HepG2 (cell line): ENCODE results near the gene C6orf15. TPM values are rescaled to one million over a fixed set of nuclear protein-coding genes. Genes with fewer than 3 reads are reported as not detected.

Source experiments
- ATAC-seq: fragments of 200-7000 bp; cut with Tn5 transposase; 3 replicates; pipeline ENCODE4 v1.9.1; 2020; ENCODE audit warnings: mild to moderate bottlenecking, moderate library complexity
- BruUV-seq: library from RNA; stranded (reverse); fragments of 400-500 nt; replicated peaks from 2 replicates; lab custom pipeline; 2021; lab: Mats Ljungman, UMichigan
- CTCF ChIA-PET: fragments of 300-600 bp; formaldehyde crosslinking; extraction: SDS; loops from one replicate; lab custom pipeline; 2021; ENCODE audit warnings: low total read pairs, inconsistent platforms, low intra/inter-chr PET ratio; lab: Yijun Ruan, JAX
- POLR2A ChIA-PET: fragments of 350-600 bp; sonication (Branson Sonifier 250); formaldehyde crosslinking; loops from one replicate; lab custom pipeline; 2020; ENCODE audit warnings: antibody characterized with exemption, inconsistent platforms; lab: Yijun Ruan, JAX
- DNase-seq: peaks from one replicate; pipeline ENCODE4 v3.0.0-alpha.2; 2015; ENCODE audit warnings: low spot score
- FAIRE-seq: peaks from 3 replicates; lab custom pipeline; 2011; peaks lifted over from hg19 to GRCh38; lab: Jason Lieb, UNC
- H2AFZ ChIP-seq: one replicate; pipeline ENCODE4 v1.6.1; 2011; ENCODE audit warnings: low read length, inconsistent platforms
- H3K27ac ChIP-seq: fragments of 300-600 bp; 3 replicates; pipeline ENCODE4 v1.8.0; 2011; ENCODE audit warnings: mixed run types, mild to moderate bottlenecking, mixed read lengths, low read length, inconsistent platforms; ENCODE audit not compliant: insufficient read depth; ENCODE audit errors: extremely low read length
- H3K27me3 ChIP-seq, 2 experiments: fragments of 200-600 bp in 1 of 2; 2 replicates in 1 of 2; 3 replicates in 1 of 2; pipeline versions ENCODE4 v1.6.0 to v1.8.0; 2011; ENCODE audit warnings: low read length in 2 of 2, mild to moderate bottlenecking in 2 of 2, moderate library complexity in 2 of 2, inconsistent platforms in 1 of 2; ENCODE audit not compliant: insufficient read depth in 2 of 2, control insufficient read depth in 1 of 2
- H3K36me3 ChIP-seq, 2 experiments: fragments of 200-600 bp in 1 of 2; replicated peaks in 1 of 2; 2 replicates in 1 of 2; 3 replicates in 1 of 2; pipeline versions ENCODE4 v1.5.1 to v1.8.0; 2011; ENCODE audit warnings: low read length in 2 of 2, inconsistent platforms in 1 of 2; ENCODE audit not compliant: insufficient read depth in 2 of 2, control insufficient read depth in 1 of 2
- H3K4me1 ChIP-seq: 2 replicates; pipeline ENCODE4 v1.5.1; 2012; ENCODE audit warnings: low read length, inconsistent platforms; ENCODE audit not compliant: insufficient read depth
- H3K4me2 ChIP-seq: 2 replicates; pipeline ENCODE4 v1.6.0; 2011; ENCODE audit warnings: low read depth, low read length, inconsistent platforms
- H3K4me3 ChIP-seq, 3 experiments: fragments of 200-600 bp in 1 of 3; sonication (generic), shearing (Covaris generic) in 1 of 3; replicated peaks in 1 of 3; 2 replicates each; pipeline ENCODE4 v1.5.1; 2011 to 2016; ENCODE audit warnings: low read length in 3 of 3, inconsistent platforms in 2 of 3, low read depth in 2 of 3, mild to moderate bottlenecking in 2 of 3, control low read depth in 1 of 3, mixed read lengths in 1 of 3; ENCODE audit not compliant: insufficient read depth in 1 of 3
- H3K79me2 ChIP-seq: one replicate; pipeline ENCODE4 v1.6.1; 2011; ENCODE audit warnings: low read length, inconsistent platforms; ENCODE audit not compliant: insufficient read depth
- H3K9ac ChIP-seq: 2 replicates; pipeline ENCODE4 v1.6.0; 2011; ENCODE audit warnings: mild to moderate bottlenecking, low read depth, low read length, inconsistent platforms; ENCODE audit not compliant: insufficient read depth
- H3K9me3 ChIP-seq: 2 replicates; pipeline ENCODE4 v1.5.1; 2012; ENCODE audit warnings: mild to moderate bottlenecking, low read length
- H4K20me1 ChIP-seq: 2 replicates; pipeline ENCODE4 v1.6.0; 2011; ENCODE audit warnings: inconsistent platforms, mild to moderate bottlenecking, low read length, moderate library complexity; ENCODE audit not compliant: insufficient read depth
- ARHGAP35 ChIP-seq: sonication (generic); formaldehyde crosslinking; IDR thresholded peaks from 2 replicates; pipeline ENCODE4 v1.9.0; 2022; ENCODE audit warnings: mild to moderate bottlenecking, inconsistent platforms, moderate library complexity, missing genetic modification reagents, borderline replicate concordance
- FLYWCH1 ChIP-seq: sonication (generic); formaldehyde crosslinking; IDR thresholded peaks from 2 replicates; pipeline ENCODE4 v1.8.1; 2023; ENCODE audit warnings: mild to moderate bottlenecking, missing genetic modification reagents
- NFKB2 ChIP-seq: sonication (generic); formaldehyde crosslinking; IDR thresholded peaks from 2 replicates; pipeline ENCODE4 v1.4.0; 2020; ENCODE audit warnings: missing genetic modification reagents, borderline replicate concordance
- PATZ1 ChIP-seq: sonication (generic); formaldehyde crosslinking; IDR thresholded peaks from 2 replicates; pipeline ENCODE4 v1.4.0; 2020; ENCODE audit warnings: missing genetic modification reagents
- PAX8 ChIP-seq: sonication (generic); formaldehyde crosslinking; IDR thresholded peaks from 2 replicates; pipeline ENCODE4 v1.8.0; 2022; ENCODE audit warnings: mild to moderate bottlenecking, missing genetic modification reagents, borderline replicate concordance
- RXRA ChIP-seq: sonication (generic); formaldehyde crosslinking; IDR thresholded peaks from 2 replicates; pipeline ENCODE4 v1.5.1; 2020; ENCODE audit warnings: missing genetic modification reagents
- SIN3A ChIP-seq: IDR thresholded peaks from 2 replicates; pipeline ENCODE4 v1.6.1; 2011; ENCODE audit warnings: low read depth, mild to moderate bottlenecking, control low read depth, low read length, borderline replicate concordance
- ZNF230 ChIP-seq: sonication (generic); formaldehyde crosslinking; IDR thresholded peaks from 2 replicates; pipeline ENCODE4 v1.4.0; 2020; ENCODE audit warnings: mild to moderate bottlenecking, missing genetic modification reagents
- ZNF317 ChIP-seq: sonication (generic); formaldehyde crosslinking; IDR thresholded peaks from 2 replicates; pipeline ENCODE4 v1.5.0; 2020; ENCODE audit warnings: mild to moderate bottlenecking, missing genetic modification reagents
- ZNF687 ChIP-seq: sonication (generic); formaldehyde crosslinking; IDR thresholded peaks from 2 replicates; pipeline ENCODE4 v1.5.1; 2020; ENCODE audit warnings: mild to moderate bottlenecking, missing genetic modification reagents, moderate library complexity
- WGBS: methylation state at CpG from one replicate; pipeline ENCODE4 v1.1.6; 2017; ENCODE audit warnings: low lambda C conversion rate; 5-methylcytosine and 5-hydroxymethylcytosine counted together
- in situ Hi-C: cut with HindIII; loops from 2 replicates; pipeline ENCODE4 v1.10.0; 2017; ENCODE audit warnings: low pct_unique_long_range_greater_than_20kb; ENCODE audit not compliant: extremely low pct_ligation_motif_present
- intact Hi-C: fragments of 100-400 bp; cut with micrococcal nuclease; formaldehyde crosslinking; loops from one replicate; pipeline ENCODE4 v1.10.0; 2022; ENCODE audit not compliant: unreplicated experiment
- polyA plus RNA-seq, 8 experiments: library from polyadenylated mRNA; depleted of rRNA in 3 of 8; stranded (reverse) in 7 of 8; unstranded in 1 of 8; fragments of >200 nt; fragmentation: Illumina TruSeq in 4 of 8; extraction: Trizol in 4 of 8; gene quantifications; 2 replicates each; pipeline versions ENCODE4 v1.2.1 to v1.2.3, GENCODE V29; 2011 to 2016; ENCODE audit warnings: low read depth in 4 of 8, missing spikeins in 1 of 8, mixed read lengths in 1 of 8; ENCODE audit not compliant: insufficient read depth in 1 of 8
- total RNA-seq, 5 experiments: library from RNA; depleted of rRNA; stranded (reverse); fragments of >200 nt; fragmentation: Illumina TruSeq; extraction: Trizol; gene quantifications; 2 replicates each; pipeline ENCODE4 v1.2.3, GENCODE V29; 2016; ENCODE audit warnings: low read depth in 1 of 5
- TF ChIP-seq, protein P1 (sequence below): sonication (generic); formaldehyde crosslinking; IDR thresholded peaks from 2 replicates; pipeline ENCODE4 v1.4.0; 2020; ENCODE audit warnings: missing genetic modification reagents; ENCODE audit errors: not compliant biosample characterization
- TF ChIP-seq, protein P2 (sequence below): sonication (generic); formaldehyde crosslinking; IDR thresholded peaks from 2 replicates; pipeline ENCODE4 v1.4.0; 2020; ENCODE audit warnings: mild to moderate bottlenecking, missing genetic modification reagents
- TF ChIP-seq, protein P3 (sequence below): sonication (generic); formaldehyde crosslinking; IDR thresholded peaks from 2 replicates; pipeline ENCODE4 v1.4.0; 2020; ENCODE audit warnings: missing genetic modification reagents, borderline replicate concordance

Gene C6orf15
- total and polyA plus RNA-seq, 2 of the 13 experiments (the other 11 are each of a cell fraction or from before 2014, with no cell fraction given): not detected

GRCh38 chr6:31130751-31131150 is 18.4 kb upstream of the C6orf15 start:
- Histone ChIP-seq H3K4me1 (no peaks in the 10 kb centered on the region), H3K36me3 (no peaks in the 10 kb centered on the region), H4K20me1 (no peaks in the 10 kb centered on the region), H3K4me3 (no peak overlapping the region), H3K9me3 (no peaks in the 10 kb centered on the region), H3K27me3 (peaks cover 0 to 23% of the 10 kb centered on the region in 2 experiments; a peak in 3 of 5 replicates), H2AFZ (no peak overlapping the region), H3K79me2 (no peaks in the 10 kb centered on the region), H3K4me2 (no peak overlapping the region), H3K9ac (no peak overlapping the region), H3K27ac (no peak overlapping the region)
- intact Hi-C loops: no loop called here
- WGBS: 47% methylated on average over 3 of the region's 3 CpGs
- no peak for FAIRE-seq
- BruUV-seq: no TSS peak
- ATAC-seq: no peak
- no peak for DNase-seq
- ChIA-PET CTCF (no interaction called here), POLR2A (no interaction called here)
- in situ Hi-C loops: no loop called here
- TF ChIP-seq FLYWCH1: no peak
- no peak for TF ChIP-seq ZNF230 (CRISPR knock-in tag)
- no peak for TF ChIP-seq PATZ1 (CRISPR knock-in tag)
- TF ChIP-seq RXRA (CRISPR knock-in tag): no peak
- TF ChIP-seq PAX8: no peak
- TF ChIP-seq, protein P1, sequence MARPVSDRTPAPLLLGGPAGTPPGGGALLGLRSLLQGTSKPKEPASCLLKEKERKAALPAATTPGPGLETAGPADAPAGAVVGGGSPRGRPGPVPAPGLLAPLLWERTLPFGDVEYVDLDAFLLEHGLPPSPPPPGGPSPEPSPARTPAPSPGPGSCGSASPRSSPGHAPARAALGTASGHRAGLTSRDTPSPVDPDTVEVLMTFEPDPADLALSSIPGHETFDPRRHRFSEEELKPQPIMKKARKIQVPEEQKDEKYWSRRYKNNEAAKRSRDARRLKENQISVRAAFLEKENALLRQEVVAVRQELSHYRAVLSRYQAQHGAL (CRISPR knock-in tag): no peak
- no peak for TF ChIP-seq ZNF317 (CRISPR knock-in tag)
- TF ChIP-seq ARHGAP35 (CRISPR knock-in tag): no peak
- TF ChIP-seq, protein P2, sequence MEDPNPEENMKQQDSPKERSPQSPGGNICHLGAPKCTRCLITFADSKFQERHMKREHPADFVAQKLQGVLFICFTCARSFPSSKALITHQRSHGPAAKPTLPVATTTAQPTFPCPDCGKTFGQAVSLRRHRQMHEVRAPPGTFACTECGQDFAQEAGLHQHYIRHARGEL (CRISPR knock-in tag): no peak
- TF ChIP-seq, protein P3, sequence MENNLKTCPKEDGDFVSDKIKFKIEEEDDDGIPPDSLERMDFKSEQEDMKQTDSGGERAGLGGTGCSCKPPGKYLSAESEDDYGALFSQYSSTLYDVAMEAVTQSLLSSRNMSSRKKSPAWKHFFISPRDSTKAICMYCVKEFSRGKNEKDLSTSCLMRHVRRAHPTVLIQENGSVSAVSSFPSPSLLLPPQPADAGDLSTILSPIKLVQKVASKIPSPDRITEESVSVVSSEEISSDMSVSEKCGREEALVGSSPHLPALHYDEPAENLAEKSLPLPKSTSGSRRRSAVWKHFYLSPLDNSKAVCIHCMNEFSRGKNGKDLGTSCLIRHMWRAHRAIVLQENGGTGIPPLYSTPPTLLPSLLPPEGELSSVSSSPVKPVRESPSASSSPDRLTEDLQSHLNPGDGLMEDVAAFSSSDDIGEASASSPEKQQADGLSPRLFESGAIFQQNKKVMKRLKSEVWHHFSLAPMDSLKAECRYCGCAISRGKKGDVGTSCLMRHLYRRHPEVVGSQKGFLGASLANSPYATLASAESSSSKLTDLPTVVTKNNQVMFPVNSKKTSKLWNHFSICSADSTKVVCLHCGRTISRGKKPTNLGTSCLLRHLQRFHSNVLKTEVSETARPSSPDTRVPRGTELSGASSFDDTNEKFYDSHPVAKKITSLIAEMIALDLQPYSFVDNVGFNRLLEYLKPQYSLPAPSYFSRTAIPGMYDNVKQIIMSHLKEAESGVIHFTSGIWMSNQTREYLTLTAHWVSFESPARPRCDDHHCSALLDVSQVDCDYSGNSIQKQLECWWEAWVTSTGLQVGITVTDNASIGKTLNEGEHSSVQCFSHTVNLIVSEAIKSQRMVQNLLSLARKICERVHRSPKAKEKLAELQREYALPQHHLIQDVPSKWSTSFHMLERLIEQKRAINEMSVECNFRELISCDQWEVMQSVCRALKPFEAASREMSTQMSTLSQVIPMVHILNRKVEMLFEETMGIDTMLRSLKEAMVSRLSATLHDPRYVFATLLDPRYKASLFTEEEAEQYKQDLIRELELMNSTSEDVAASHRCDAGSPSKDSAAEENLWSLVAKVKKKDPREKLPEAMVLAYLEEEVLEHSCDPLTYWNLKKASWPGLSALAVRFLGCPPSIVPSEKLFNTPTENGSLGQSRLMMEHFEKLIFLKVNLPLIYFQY: no peak
- no peak for TF ChIP-seq ZNF687
- no peak for TF ChIP-seq SIN3A
- TF ChIP-seq NFKB2: no peak
